Osteocyte (in vitro differentiated cells): ENCODE results near the gene MYH9. TPM values are rescaled to one million over a fixed set of nuclear protein-coding genes. Genes with fewer than 3 reads are reported as not detected.

ENCODE experiments used
- DNase-seq: peaks from one replicate; pipeline ENCODE4 v3.0.0; 2021; ENCODE audit warnings: mixed read lengths; ENCODE audit not compliant: unreplicated experiment; ENCODE audit errors: extremely low spot score
- H3K27ac Mint-ChIP-seq: one replicate; pipeline ENCODE4 v1.8.0; 2021; ENCODE audit warnings: mild to moderate bottlenecking, mixed read lengths; ENCODE audit not compliant: unreplicated experiment
- H3K27me3 Mint-ChIP-seq: one replicate; pipeline ENCODE4 v1.8.0; 2021; ENCODE audit warnings: mixed read lengths; ENCODE audit not compliant: unreplicated experiment
- H3K36me3 Mint-ChIP-seq: one replicate; pipeline ENCODE4 v1.8.0; 2021; ENCODE audit warnings: mixed read lengths; ENCODE audit not compliant: unreplicated experiment
- H3K4me1 Mint-ChIP-seq: one replicate; pipeline ENCODE4 v1.8.0; 2021; ENCODE audit warnings: mixed read lengths; ENCODE audit not compliant: unreplicated experiment
- H3K4me3 Mint-ChIP-seq: one replicate; pipeline ENCODE4 v1.8.0; 2021; ENCODE audit warnings: mild to moderate bottlenecking, moderate library complexity, mixed read lengths; ENCODE audit not compliant: unreplicated experiment
- H3K9me3 Mint-ChIP-seq: one replicate; pipeline ENCODE4 v1.8.0; 2021; ENCODE audit warnings: mixed read lengths; ENCODE audit not compliant: unreplicated experiment
- total RNA-seq: library from RNA; stranded (reverse); gene quantifications from 2 replicates; pipeline ENCODE4 v1.2.1, GENCODE V29; 2021
- TF ChIP-seq, protein P1 (sequence below): fragments of 200-600 bp; sonication (generic); IDR thresholded peaks from 2 replicates; pipeline ENCODE4 v1.5.0; 2021; ENCODE audit warnings: antibody characterized with exemption, mild to moderate bottlenecking, moderate library complexity

Gene MYH9
- total RNA-seq, 1 donor from 2014 or later: 938 TPM

DNA sequence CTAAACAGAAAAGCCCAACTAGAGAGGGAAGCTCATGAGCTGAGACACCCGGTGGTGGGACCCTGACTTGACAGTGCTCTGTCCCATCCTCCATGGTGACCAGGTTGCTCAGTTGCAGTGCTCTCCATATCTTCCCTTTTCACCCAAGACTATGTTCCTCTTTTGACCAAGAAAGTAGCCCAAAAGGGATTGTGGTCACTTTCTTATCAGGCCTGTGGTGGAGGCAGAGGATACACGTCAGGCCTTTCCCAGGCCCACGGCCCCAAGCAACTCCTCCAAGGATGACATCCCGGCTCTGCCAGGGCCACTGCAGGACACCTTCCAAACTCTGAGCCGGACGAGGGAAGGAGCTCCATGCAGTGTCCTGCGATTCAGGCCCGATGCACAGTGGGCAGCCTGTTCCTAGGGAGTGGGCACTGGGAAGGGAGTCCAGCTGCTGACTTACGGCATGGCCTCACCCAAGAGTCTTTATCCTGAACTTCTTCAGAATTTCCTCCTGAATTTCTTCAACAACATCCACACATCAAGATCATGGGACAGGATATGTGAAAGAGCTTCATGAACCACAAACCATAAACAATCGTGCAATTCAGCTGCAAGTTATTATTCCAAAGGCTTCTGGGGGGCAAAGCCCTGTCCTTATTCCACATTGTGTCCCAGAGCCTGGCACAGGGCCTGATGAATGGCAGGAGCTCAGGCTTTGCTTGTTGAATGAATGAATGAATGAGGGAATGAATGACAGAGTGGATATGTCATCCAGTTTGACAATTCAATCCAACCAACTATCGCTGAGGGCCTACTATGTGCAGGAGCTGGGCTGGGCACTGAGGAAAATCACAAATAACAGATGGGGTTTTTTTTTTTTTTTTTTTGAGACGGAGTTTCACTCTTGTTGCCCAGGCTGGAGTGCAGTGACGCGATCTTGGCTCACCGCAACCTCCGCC lies 36.0 kb upstream of the MYH9 start:
- H3K9me3 Mint-ChIP-seq: no peaks in the 10 kb centered on the region
- H3K4me1 Mint-ChIP-seq: peaks cover 54% of the 10 kb centered on the region
- H3K27ac Mint-ChIP-seq: peak overlapping the region; percentile 56
- H3K4me3 Mint-ChIP-seq: no peak overlapping the region
- DNase-seq: no peak
- no peaks in the 10 kb centered on the region for H3K36me3 Mint-ChIP-seq
- no peaks in the 10 kb centered on the region for H3K27me3 Mint-ChIP-seq
- TF ChIP-seq, protein P1, sequence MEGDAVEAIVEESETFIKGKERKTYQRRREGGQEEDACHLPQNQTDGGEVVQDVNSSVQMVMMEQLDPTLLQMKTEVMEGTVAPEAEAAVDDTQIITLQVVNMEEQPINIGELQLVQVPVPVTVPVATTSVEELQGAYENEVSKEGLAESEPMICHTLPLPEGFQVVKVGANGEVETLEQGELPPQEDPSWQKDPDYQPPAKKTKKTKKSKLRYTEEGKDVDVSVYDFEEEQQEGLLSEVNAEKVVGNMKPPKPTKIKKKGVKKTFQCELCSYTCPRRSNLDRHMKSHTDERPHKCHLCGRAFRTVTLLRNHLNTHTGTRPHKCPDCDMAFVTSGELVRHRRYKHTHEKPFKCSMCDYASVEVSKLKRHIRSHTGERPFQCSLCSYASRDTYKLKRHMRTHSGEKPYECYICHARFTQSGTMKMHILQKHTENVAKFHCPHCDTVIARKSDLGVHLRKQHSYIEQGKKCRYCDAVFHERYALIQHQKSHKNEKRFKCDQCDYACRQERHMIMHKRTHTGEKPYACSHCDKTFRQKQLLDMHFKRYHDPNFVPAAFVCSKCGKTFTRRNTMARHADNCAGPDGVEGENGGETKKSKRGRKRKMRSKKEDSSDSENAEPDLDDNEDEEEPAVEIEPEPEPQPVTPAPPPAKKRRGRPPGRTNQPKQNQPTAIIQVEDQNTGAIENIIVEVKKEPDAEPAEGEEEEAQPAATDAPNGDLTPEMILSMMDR: no peak

DNA sequence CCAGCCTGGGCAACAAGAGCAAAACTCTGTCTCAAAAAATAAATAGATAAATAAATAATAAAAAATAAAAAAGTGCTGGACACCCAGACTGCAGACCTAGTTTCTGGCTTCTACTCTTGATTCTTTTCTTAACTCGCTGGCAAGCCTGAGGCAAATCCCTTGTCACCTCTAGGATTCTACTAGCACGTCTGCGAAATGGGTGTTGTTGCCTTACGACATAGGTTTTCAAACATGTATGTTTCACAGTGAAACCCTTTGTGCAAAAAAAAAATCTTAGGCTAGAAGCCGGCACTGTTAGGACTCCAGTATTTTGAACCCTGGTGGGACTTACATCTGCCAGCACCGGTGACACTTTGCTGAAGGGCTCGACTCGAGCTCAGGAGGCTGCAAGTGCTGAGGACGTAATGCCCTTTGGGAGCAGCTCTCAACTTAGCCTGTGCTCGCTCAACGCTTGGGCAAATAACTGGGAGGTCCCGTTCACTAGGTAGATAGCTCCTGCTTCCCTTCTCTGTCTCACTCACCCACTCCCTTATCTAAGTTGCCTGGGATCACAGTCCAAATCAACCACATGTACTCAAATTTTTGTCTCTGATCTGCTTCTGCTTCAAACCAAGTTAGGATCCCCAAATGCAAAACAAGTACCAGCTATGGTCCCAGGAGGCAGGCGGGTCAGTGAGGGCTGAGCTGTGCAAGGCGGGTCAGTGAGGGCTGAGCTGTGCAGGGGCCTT lies 34.7 kb upstream of the MYH9 start:
- no peaks in the 10 kb centered on the region for H3K27me3 Mint-ChIP-seq
- H3K4me1 Mint-ChIP-seq: peaks cover 56% of the 10 kb centered on the region
- no peaks in the 10 kb centered on the region for H3K36me3 Mint-ChIP-seq
- TF ChIP-seq, protein P1: no peak
- H3K9me3 Mint-ChIP-seq: no peaks in the 10 kb centered on the region
- H3K4me3 Mint-ChIP-seq: no peak overlapping the region
- no peak overlapping the region for H3K27ac Mint-ChIP-seq
- DNase-seq: no peak

DNA sequence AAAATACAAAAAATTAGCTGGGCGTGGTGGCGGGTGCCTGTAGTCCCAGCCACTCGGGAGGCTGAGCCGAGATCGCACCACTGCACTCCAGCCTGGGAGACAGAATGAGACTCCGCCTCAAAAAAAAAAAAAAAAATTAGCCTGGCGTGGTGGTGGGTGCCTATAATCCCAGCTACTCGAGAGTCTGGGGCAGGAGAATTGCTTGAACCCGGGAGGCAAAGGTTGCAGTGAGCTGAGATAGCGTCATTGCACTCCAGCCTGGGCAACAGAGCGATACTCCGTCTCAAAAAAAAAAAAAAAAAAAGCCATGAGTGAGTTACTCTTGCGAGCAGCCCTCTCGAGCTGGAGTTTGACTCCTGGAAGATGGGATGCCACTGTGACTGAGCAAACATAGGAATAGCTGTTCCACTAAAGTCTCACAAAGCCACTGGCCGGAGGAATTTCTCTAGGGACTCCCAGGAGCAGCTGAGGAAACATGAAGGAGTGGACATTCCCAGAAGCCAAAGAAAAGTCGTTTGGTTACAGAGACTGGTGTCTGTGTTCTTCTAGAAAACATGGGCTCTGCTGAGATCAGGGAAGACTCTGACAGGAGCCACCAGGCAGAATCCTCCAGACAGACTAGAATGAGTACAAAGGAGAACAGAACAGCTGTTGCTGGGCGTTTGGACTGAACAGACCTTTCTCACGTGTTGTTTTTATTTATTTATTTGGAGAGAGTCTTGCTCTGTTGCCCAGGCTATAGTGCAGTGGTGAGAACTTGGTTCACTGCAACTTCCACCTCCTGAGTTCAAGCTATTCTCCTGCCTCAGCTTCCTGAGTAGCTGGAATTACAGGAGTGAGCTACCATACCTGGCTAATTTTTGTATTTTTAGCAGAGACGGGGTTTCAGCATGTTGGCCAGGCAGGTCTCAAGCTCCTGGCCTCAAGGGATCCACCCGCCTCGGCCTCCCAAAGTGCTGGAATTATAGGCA lies 32.4 kb upstream of the MYH9 start:
- no peak for DNase-seq

DNA sequence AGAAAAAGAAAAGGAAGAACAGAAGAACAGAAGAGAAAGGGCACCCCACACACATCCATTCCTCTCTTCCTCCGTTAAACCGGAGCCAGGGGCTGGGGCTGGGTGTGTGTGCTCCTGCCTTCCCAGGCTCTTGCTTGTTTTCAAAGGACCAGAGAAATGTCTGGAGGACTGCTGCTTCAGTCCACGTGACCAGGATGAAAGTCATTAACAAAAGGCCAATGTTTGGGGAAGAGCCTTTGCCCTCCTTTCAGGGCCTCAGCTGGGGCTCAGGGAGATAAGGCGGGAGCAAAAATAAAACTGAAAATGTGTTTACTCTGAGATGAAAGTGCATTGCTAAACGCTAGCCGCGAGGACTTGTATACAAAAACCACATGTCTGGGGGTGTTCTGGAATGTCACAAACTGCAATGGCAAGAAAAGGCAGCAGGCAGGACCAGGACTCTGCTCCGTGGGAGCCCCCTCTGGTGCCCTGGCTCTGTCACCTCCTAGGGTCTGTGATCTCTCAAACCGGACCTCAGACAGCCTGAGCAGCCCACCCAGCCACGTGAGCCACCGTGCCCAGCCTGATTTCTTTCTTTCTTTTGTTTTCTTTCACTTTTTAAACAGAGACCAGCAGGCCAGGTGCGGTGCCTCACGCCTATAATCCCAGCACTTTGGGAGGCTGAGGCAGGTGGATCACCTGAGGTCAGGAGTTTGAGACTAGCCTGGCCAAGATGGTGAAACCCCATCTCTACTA lies 31.6 kb upstream of the MYH9 start:
- Mint-ChIP-seq H3K4me3 (no peak overlapping the region), H3K27ac (peak overlapping the region; percentile 90), H3K4me1 (peaks cover 45% of the 10 kb centered on the region), H3K27me3 (no peaks in the 10 kb centered on the region), H3K36me3 (no peaks in the 10 kb centered on the region), H3K9me3 (no peaks in the 10 kb centered on the region)
- TF ChIP-seq, protein P1: no peak
- DNase-seq: no peak

More for the DNA sequence above, 32.4 kb upstream of the MYH9 start:
- Mint-ChIP-seq H3K4me3 (no peak overlapping the region), H3K27me3 (no peaks in the 10 kb centered on the region), H3K4me1 (peaks cover 51% of the 10 kb centered on the region), H3K9me3 (no peaks in the 10 kb centered on the region), H3K36me3 (no peaks in the 10 kb centered on the region), H3K27ac (peak overlapping the region; percentile 90)
- TF ChIP-seq, protein P1: no peak
